NCI-H2196 treated with DMSO at 0.1 percent for 48 hours (cell line): ENCODE results near the gene PLA2R1.

Source experiments
- DNase-seq: peaks from one replicate; lab custom pipeline; 2025; ENCODE audit not compliant: unreplicated experiment; lab: John Stamatoyannopoulos, UW

Gene PLA2R1

DNA sequence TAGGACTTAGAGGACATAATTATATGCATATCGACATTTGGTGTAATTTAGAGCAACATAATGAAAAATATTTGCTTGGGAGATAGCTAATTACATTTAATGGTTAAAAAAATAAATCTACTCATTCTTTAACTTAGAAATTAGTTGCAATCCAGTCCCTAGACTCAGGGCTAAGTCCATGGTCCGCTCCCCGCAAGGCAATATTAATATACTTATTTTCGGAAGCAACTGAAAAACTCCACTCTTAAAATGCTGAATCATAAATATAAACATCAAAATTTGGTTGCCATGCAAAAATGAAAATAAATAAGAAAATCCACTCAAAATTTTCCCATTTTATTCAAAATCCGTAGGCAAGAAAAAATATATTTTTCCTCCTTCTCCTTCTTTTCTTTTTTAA, 164.7 kb downstream of the PLA2R1 start:
- DNase-seq = no peak

- no peak for DNase-seq
Observed at GRCh38 chr2:159897081-159897480, 165.3 kb downstream of the PLA2R1 start.

- peak; percentile 11 for DNase-seq
Observed at GRCh38 chr2:159895258-159896065, 167.0 kb downstream of the PLA2R1 start.

DNA sequence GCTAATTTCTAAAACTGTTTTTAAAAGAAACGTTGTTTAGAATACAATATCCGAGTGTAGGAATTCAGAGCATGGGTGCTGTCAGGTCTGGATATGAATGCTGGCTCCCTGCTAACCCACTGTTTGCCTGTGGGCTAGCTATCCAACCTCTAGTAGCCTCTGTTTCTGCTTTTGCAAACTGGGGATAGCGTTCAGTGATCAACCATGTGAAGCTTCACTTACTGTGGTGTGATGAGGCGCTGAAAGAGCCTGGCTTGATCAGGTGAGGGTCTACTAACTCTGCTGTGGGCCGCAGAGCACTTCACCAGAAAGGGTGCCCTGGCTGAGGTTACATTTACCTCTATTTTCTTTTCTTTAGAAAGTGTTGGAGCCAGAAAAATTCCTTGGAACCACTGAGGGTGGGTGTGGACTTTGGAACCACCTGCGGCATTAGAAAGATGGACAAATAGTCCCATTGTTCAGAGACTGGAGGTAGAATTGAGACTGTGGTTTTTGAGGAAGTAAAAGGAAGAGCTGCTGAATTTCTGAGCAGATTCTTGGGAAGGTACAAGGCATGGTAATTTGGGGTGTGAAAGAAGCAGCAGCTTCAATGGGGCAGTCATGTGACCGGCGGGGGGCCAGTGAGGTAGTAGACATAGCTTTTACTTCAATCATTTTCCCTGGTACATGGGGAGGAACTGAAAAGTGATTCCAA, 168.1 kb downstream of the PLA2R1 start:
- no peak for DNase-seq

GRCh38 chr2:159892990-159893810, 169.2 kb downstream of the PLA2R1 start:
- DNase-seq = no peak

GRCh38 chr2:159891917-159892730, 170.3 kb downstream of the PLA2R1 start:
- no peak for DNase-seq

GRCh38 chr2:159891267-159891588, 171.2 kb downstream of the PLA2R1 start:
- DNase-seq = no peak

DNA sequence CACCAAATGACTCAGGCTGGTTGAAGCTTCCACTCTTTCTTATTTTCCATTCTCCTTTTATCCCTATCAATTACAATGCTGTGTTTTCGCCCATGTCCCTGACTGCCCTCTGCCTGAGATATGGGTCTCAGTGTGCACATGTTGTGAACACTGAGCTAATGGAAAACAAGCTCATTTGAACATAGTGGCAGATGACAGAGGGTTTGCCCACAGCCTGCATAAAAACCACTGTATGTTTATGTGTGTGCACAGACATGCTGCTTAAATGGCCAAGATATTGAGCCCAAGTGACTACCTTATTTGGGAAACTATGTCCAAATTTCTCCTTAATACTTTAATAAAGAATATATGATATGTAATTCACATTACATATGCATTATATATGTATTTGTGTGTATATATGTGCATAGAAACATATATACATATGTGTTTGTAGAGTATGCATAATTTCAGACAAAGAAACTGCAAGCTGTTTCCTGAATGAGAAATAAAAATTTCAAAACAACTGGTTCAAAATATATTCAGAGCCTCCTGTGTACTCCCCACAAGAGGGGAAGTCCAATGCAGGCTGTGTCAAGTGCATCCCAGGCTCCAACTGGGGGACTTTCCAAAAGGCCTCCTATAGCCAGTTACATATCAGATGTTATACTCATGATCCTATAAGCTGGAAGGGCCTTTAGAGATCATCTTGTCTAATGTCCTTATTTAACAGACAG, 171.7 kb downstream of the PLA2R1 start:
- DNase-seq = no peak

DNA sequence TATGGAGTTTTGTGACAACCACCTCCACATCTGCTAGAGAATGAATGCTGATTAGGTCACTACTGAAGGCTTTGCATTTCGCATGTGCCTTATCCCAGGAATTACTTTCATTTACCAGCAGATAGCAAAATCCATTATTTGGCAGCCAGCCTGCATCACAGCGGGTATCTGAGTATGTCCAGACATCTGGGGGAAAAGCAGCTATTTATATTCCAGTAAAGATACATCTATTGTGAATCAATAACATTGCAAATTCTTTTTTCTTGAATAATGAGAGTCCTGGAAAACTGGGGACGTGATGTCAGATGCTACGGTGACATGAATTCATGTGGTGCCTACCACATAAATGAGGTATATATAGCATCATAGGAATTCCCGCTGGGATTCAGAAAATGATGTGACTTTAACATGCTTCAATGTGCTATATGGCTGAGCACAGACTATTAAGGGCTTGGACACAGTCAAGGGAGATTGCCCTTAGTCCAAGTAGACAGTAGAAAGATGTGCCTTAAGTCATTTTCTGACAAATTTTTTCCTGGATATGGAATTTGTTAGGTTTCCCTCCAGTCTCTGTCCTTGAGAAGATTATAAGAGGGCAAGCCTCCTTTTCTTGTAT, 180.2 kb downstream of the PLA2R1 start:
- no peak for DNase-seq
